T-cell (primary cell): ENCODE results near the gene GDF10. TPM values are rescaled to one million over a fixed set of nuclear protein-coding genes. Genes with fewer than 3 reads are reported as not detected.

Source experiments
- ATAC-seq, 4 experiments: fragments of 200-7000 bp in 3 of 4; fragments of 150-1000 bp in 1 of 4; cut with Tn5 transposase; replicated peaks in 1 of 4; 1 replicate in 3 of 4; 2 replicates in 1 of 4; pipeline ENCODE4 v1.10.0; 2021; ENCODE audit warnings: moderate library complexity in 3 of 4, mild to moderate bottlenecking in 2 of 4, moderate number of reproducible peaks in 1 of 4
- CTCF ChIA-PET, 2 donors: fragments of 300-600 bp; sonication (Branson Sonifier 250); formaldehyde crosslinking; loops; one replicate each; lab custom pipeline; 2022; ENCODE audit warnings: antibody characterized with exemption in 2 of 2; lab: Charles Lee
- POLR2A ChIA-PET, 2 donors: fragments of 300-600 bp; sonication (Branson Sonifier 250); formaldehyde crosslinking; loops; one replicate each; lab custom pipeline; 2022; ENCODE audit warnings: antibody characterized with exemption in 2 of 2; lab: Charles Lee
- DNase-seq, 35 experiments: peaks; one replicate each; pipeline versions ENCODE4 v3.0.0 to v3.0.0-alpha.2; 2013 to 2023
- H3K27ac ChIP-seq: one replicate; pipeline ENCODE4 v1.5.1; 2013; ENCODE audit warnings: low read length
- H3K27me3 ChIP-seq, 2 experiments: replicated peaks in 1 of 2; 1 replicate in 1 of 2; 2 replicates in 1 of 2; pipeline versions ENCODE4 v1.6.1 to v1.7.0; 2013; ENCODE audit warnings: low read length in 1 of 2, mixed read lengths in 1 of 2; ENCODE audit not compliant: control insufficient read depth in 2 of 2, insufficient read depth in 2 of 2; ENCODE audit errors: extremely low read depth in 1 of 2
- H3K36me3 ChIP-seq, 2 donors: 1 replicate in 1 of 2; 2 replicates in 1 of 2; pipeline versions ENCODE4 v1.6.1 to v1.7.0; 2013; ENCODE audit warnings: low read length in 1 of 2; ENCODE audit not compliant: control insufficient read depth in 2 of 2, insufficient read depth in 1 of 2; ENCODE audit errors: extremely low read depth in 1 of 2
- H3K4me1 ChIP-seq, 2 experiments: 1 replicate in 1 of 2; 2 replicates in 1 of 2; pipeline versions ENCODE4 v1.6.1 to v1.7.0; 2013; ENCODE audit warnings: low read length in 2 of 2, mixed read lengths in 1 of 2; ENCODE audit not compliant: insufficient read depth in 2 of 2, control insufficient read depth in 1 of 2; ENCODE audit errors: extremely low read depth in 1 of 2
- H3K4me3 ChIP-seq, 2 donors: 1 replicate in 1 of 2; 2 replicates in 1 of 2; pipeline versions ENCODE4 v1.5.1 to v1.7.0; 2013; ENCODE audit warnings: mild to moderate bottlenecking in 2 of 2, low read length in 1 of 2, moderate library complexity in 1 of 2; ENCODE audit not compliant: control insufficient read depth in 1 of 2; ENCODE audit errors: extremely low read depth in 1 of 2
- H3K9me3 ChIP-seq: 2 replicates; pipeline ENCODE4 v1.7.0; 2013
- H3K27ac Mint-ChIP-seq, 2 donors: one replicate each; pipeline ENCODE4 v1.8.0; 2020 to 2021; ENCODE audit warnings: mild to moderate bottlenecking in 2 of 2, mixed read lengths in 2 of 2
- H3K27me3 Mint-ChIP-seq, 2 donors: one replicate each; pipeline ENCODE4 v1.8.0; 2021 to 2022; ENCODE audit warnings: mixed read lengths in 2 of 2
- H3K36me3 Mint-ChIP-seq: one replicate; pipeline ENCODE4 v1.8.0; 2021; ENCODE audit warnings: mixed read lengths
- H3K4me1 Mint-ChIP-seq, 3 donors: one replicate each; pipeline ENCODE4 v1.8.0; 2020 to 2022; ENCODE audit warnings: mixed read lengths in 3 of 3, mild to moderate bottlenecking in 1 of 3
- H3K4me3 Mint-ChIP-seq, 3 donors: one replicate each; pipeline ENCODE4 v1.8.0; 2020 to 2022; ENCODE audit warnings: mild to moderate bottlenecking in 3 of 3, mixed read lengths in 3 of 3, moderate library complexity in 3 of 3
- H3K9me3 Mint-ChIP-seq, 3 donors: one replicate each; pipeline ENCODE4 v1.8.0; 2020 to 2022; ENCODE audit warnings: mixed read lengths in 3 of 3
- WGBS: methylation state at CpG from one replicate; pipeline ENCODE4 v1.1.5; 2013; ENCODE audit warnings: missing lambda C conversion rate; ENCODE audit not compliant: insufficient coverage; 5-methylcytosine and 5-hydroxymethylcytosine counted together
- total RNA-seq, 35 experiments: library from RNA in 6 of 35; stranded (reverse) in 6 of 35; fragments of 120-200 nt in 1 of 35; gene quantifications; one replicate each; pipeline versions ENCODE4 v1.2.1 to v1.2.4 and lab custom pipeline; 2013 to 2026

The GDF10 gene
- total RNA-seq, 5 donors from 2014 or later (not counting 1 experiment from before 2014, with no cell fraction given): 0.14 to 1.4 (median 0.46) TPM

GRCh38 chr10:47335906-47336305, 35.9 kb downstream of the GDF10 start:
- H3K9me3 Mint-ChIP-seq: no peaks in the 10 kb centered on the region
- Histone ChIP-seq H3K27ac (no peak overlapping the region), H3K9me3 (no peaks in the 10 kb centered on the region), H3K4me3 (no peak overlapping the region), H3K4me1 (no peaks in the 10 kb centered on the region), H3K27me3 (peaks cover 0 to 16% of the 10 kb centered on the region in 2 experiments), H3K36me3 (no peaks in the 10 kb centered on the region)
- no peak overlapping the region for H3K4me3 Mint-ChIP-seq
- H3K4me1 Mint-ChIP-seq: peaks cover 0 to 3% (median 0%) of the 10 kb centered on the region in 3 donors
- 68% methylated on average over 3 of the region's 5 CpGs for WGBS
- DNase-seq (no peak), ATAC-seq (no peak)
- no peak overlapping the region for H3K27ac Mint-ChIP-seq
- CTCF ChIA-PET: no interaction called here
- POLR2A ChIA-PET: no interaction called here
- H3K36me3 Mint-ChIP-seq: no peaks in the 10 kb centered on the region
- H3K27me3 Mint-ChIP-seq: peaks cover 18 to 22% of the 10 kb centered on the region in 2 donors

GRCh38 chr10:47336387-47337134, 36.6 kb downstream of the GDF10 start:
- DNase-seq: no peak
- Mint-ChIP-seq H3K4me3 (no peak overlapping the region), H3K27ac (no peak overlapping the region), H3K9me3 (no peaks in the 10 kb centered on the region), H3K36me3 (no peaks in the 10 kb centered on the region), H3K27me3 (peaks cover 19 to 24% of the 10 kb centered on the region in 2 donors), H3K4me1 (peaks cover 0 to 3% (median 0%) of the 10 kb centered on the region in 3 donors)
- H3K9me3 ChIP-seq: no peaks in the 10 kb centered on the region
- no peak for ATAC-seq
- ChIA-PET POLR2A (interaction anchor here in 1 of 2 donors (0.5 kb wide), 1 partner anchor 312 kb away, joined by 5 read pairs; no protein-coding TSS in a partner anchor), CTCF (interaction anchor here in 1 of 2 donors (0.6 kb wide), 1 partner anchor 62 kb away, joined by 3 read pairs; no protein-coding TSS in a partner anchor)
- H3K4me1 ChIP-seq: no peaks in the 10 kb centered on the region
- H3K27ac ChIP-seq: no peak overlapping the region
- peaks cover 0 to 16% of the 10 kb centered on the region in 2 experiments for H3K27me3 ChIP-seq
- WGBS: 89% methylated on average over 11 of the region's 15 CpGs
- no peaks in the 10 kb centered on the region for H3K36me3 ChIP-seq
- no peak overlapping the region for H3K4me3 ChIP-seq

GRCh38 chr10:47337310-47337709, 37.3 kb downstream of the GDF10 start:
- 71% methylated on average over 2 of the region's 4 CpGs for WGBS
- CTCF ChIA-PET: interaction anchor here in 1 of 2 donors (0.6 to 1.0 kb wide), 2 partner anchors 15 to 62 kb away, joined by 3 read pairs; no protein-coding TSS in a partner anchor

GRCh38 chr10:47339186-47339735, 39.3 kb downstream of the GDF10 start:
- H3K4me3 Mint-ChIP-seq: no peak overlapping the region
- no peaks in the 10 kb centered on the region for H3K9me3 Mint-ChIP-seq
- peaks cover 13 to 24% of the 10 kb centered on the region in 2 donors for H3K27me3 Mint-ChIP-seq
- WGBS: 73% methylated on average over 4 of the region's 8 CpGs
- H3K4me1 Mint-ChIP-seq: peaks cover 0 to 3% (median 0%) of the 10 kb centered on the region in 3 donors
- no peak for ATAC-seq
- POLR2A ChIA-PET: no interaction called here
- Histone ChIP-seq H3K27me3 (peaks cover 0 to 16% of the 10 kb centered on the region in 2 experiments), H3K4me3 (no peak overlapping the region), H3K9me3 (no peaks in the 10 kb centered on the region), H3K4me1 (no peaks in the 10 kb centered on the region), H3K27ac (no peak overlapping the region), H3K36me3 (no peaks in the 10 kb centered on the region)
- no peak for DNase-seq
- H3K27ac Mint-ChIP-seq: no peak overlapping the region
- H3K36me3 Mint-ChIP-seq: no peaks in the 10 kb centered on the region
- CTCF ChIA-PET: interaction anchor here in 1 of 2 donors (1.6 kb wide), 1 partner anchor 27 kb away, joined by 5 read pairs; no protein-coding TSS in a partner anchor

More at GRCh38 chr10:47337310-47337709, 37.3 kb downstream of the GDF10 start:
- Histone ChIP-seq H3K4me1 (no peaks in the 10 kb centered on the region), H3K36me3 (no peaks in the 10 kb centered on the region), H3K27ac (no peak overlapping the region), H3K9me3 (no peaks in the 10 kb centered on the region), H3K27me3 (peaks cover 0 to 16% of the 10 kb centered on the region in 2 experiments), H3K4me3 (no peak overlapping the region)
- POLR2A ChIA-PET: interaction anchor here in 1 of 2 donors (0.5 kb wide), 1 partner anchor 313 kb away, joined by 5 read pairs; no protein-coding TSS in a partner anchor
- no peak for DNase-seq
- Mint-ChIP-seq H3K27me3 (peaks cover 19 to 24% of the 10 kb centered on the region in 2 donors), H3K9me3 (no peaks in the 10 kb centered on the region), H3K27ac (no peak overlapping the region), H3K36me3 (no peaks in the 10 kb centered on the region), H3K4me3 (no peak overlapping the region), H3K4me1 (peaks cover 0 to 3% (median 0%) of the 10 kb centered on the region in 3 donors)
- ATAC-seq: no peak

- H3K36me3 ChIP-seq: no peaks in the 10 kb centered on the region
- Mint-ChIP-seq H3K27ac (peak overlapping the region in 1 of 2 donors; percentile 3), H3K27me3 (peaks cover 13 to 24% of the 10 kb centered on the region in 2 donors), H3K9me3 (no peaks in the 10 kb centered on the region), H3K36me3 (no peaks in the 10 kb centered on the region), H3K4me3 (no peak overlapping the region), H3K4me1 (peaks cover 0 to 3% (median 0%) of the 10 kb centered on the region in 3 donors)
- H3K4me1 ChIP-seq: no peaks in the 10 kb centered on the region
- WGBS: 72% methylated on average over 11 of the region's 15 CpGs
- POLR2A ChIA-PET: no interaction called here
- CTCF ChIA-PET: interaction anchor here in 1 of 2 donors (1.0 to 1.6 kb wide), 4 partner anchors 28 to 316 kb away, joined by 3 to 9 read pairs (median 5); no protein-coding TSS in a partner anchor
- DNase-seq (peak in 1 of 35 experiments; percentile 3), ATAC-seq (peak in 1 of 4 experiments; percentile 37)
- H3K27ac ChIP-seq: no peak overlapping the region
- peaks cover 0 to 12% of the 10 kb centered on the region in 2 experiments for H3K27me3 ChIP-seq
- H3K4me3 ChIP-seq: no peak overlapping the region
- no peaks in the 10 kb centered on the region for H3K9me3 ChIP-seq
Observed at GRCh38 chr10:47339759-47340607, 40.0 kb downstream of the GDF10 start.
